H1 (cell line): Measurements from ENCODE around the gene GLTP. TPM values are rescaled to one million over a fixed set of nuclear protein-coding genes. Genes with fewer than 3 reads are reported as not detected.
A peak's percentile ranks its signal among the peaks of the same experiment; 100 is the strongest.

Experiments used
- CTCF ChIA-PET: fragments of 300-600 bp; sonication (Branson Sonifier 250); formaldehyde crosslinking; loops from one replicate; lab custom pipeline; 2021; ENCODE audit not compliant: partially characterized antibody; lab: Charles Lee
- POLR2A ChIA-PET: fragments of 300-600 bp; sonication (Branson Sonifier 250); formaldehyde crosslinking; loops from one replicate; lab custom pipeline; 2021; ENCODE audit warnings: inconsistent platforms; ENCODE audit not compliant: partially characterized antibody; lab: Charles Lee
- DNase-seq, 2 experiments: peaks; one replicate each; pipeline versions ENCODE4 v3.0.0 to v3.0.0-alpha.2; 2010 to 2022; ENCODE audit warnings: low spot score in 2 of 2, low read depth in 1 of 2, mixed read lengths in 1 of 2
- FAIRE-seq: peaks from 2 replicates; lab custom pipeline; 2011; peaks lifted over from hg19 to GRCh38; lab: Jason Lieb, UNC
- H2AFZ ChIP-seq: 2 replicates; pipeline ENCODE4 v1.8.1; 2012; ENCODE audit warnings: low read length, inconsistent platforms
- H2AK5ac ChIP-seq: 2 replicates; pipeline ENCODE4 v1.6.1; 2013; ENCODE audit warnings: low read depth, low read length
- H2BK120ac ChIP-seq: replicated peaks from 2 replicates; pipeline ENCODE3; 2013; ENCODE audit warnings: low read depth, low read length, inconsistent platforms
- H2BK12ac ChIP-seq: 2 replicates; pipeline ENCODE4 v1.6.1; 2013; ENCODE audit warnings: low read depth, low read length
- H2BK15ac ChIP-seq: 2 replicates; pipeline ENCODE4 v1.6.1; 2013; ENCODE audit warnings: low read length
- H2BK20ac ChIP-seq: 2 replicates; pipeline ENCODE4 v1.6.1; 2013; ENCODE audit warnings: low read length
- H2BK5ac ChIP-seq: 2 replicates; pipeline ENCODE4 v1.6.1; 2013; ENCODE audit warnings: low read depth, low read length
- H3K14ac ChIP-seq: 2 replicates; pipeline ENCODE4 v1.6.1; 2013; ENCODE audit warnings: inconsistent platforms; ENCODE audit not compliant: insufficient read length
- H3K18ac ChIP-seq: 2 replicates; pipeline ENCODE4 v1.6.1; 2013; ENCODE audit warnings: low read length; ENCODE audit errors: extremely low read depth
- H3K23ac ChIP-seq: 2 replicates; pipeline ENCODE4 v1.6.1; 2013; ENCODE audit warnings: inconsistent platforms; ENCODE audit not compliant: insufficient read length
- H3K23me2 ChIP-seq: 2 replicates; pipeline ENCODE4 v1.6.1; 2013; ENCODE audit warnings: low read depth, low read length
- H3K27ac ChIP-seq: 2 replicates; pipeline ENCODE4 v1.6.1; 2011; ENCODE audit warnings: low read depth, low read length, inconsistent platforms
- H3K27me3 ChIP-seq, 4 experiments: replicated peaks in 1 of 4; 1 replicate in 1 of 4; 2 replicates in 3 of 4; pipeline versions ENCODE4 v1.6.1 to v1.8.1; 2011 to 2013; ENCODE audit warnings: low read length in 3 of 4, mild to moderate bottlenecking in 3 of 4, inconsistent platforms in 2 of 4, mixed read lengths in 2 of 4, moderate library complexity in 1 of 4; ENCODE audit not compliant: control insufficient read depth in 3 of 4, insufficient read depth in 3 of 4; ENCODE audit errors: extremely low read depth in 1 of 4
- H3K36me3 ChIP-seq, 4 experiments: 2 replicates each; pipeline versions ENCODE4 v1.6.1 to v1.8.1; 2011 to 2013; ENCODE audit warnings: mild to moderate bottlenecking in 4 of 4, low read length in 3 of 4, moderate library complexity in 2 of 4, control low read depth in 1 of 4, inconsistent platforms in 1 of 4; ENCODE audit not compliant: insufficient read depth in 4 of 4, control insufficient read depth in 2 of 4
- H3K4ac ChIP-seq: replicated peaks from 2 replicates; pipeline ENCODE3; 2013; ENCODE audit warnings: low read length, low read depth, mixed read lengths, inconsistent platforms; ENCODE audit not compliant: insufficient read length
- H3K4me1 ChIP-seq, 4 experiments: replicated peaks in 1 of 4; 1 replicate in 1 of 4; 2 replicates in 3 of 4; pipeline versions ENCODE4 v1.6.1 to v1.8.1; 2011 to 2013; ENCODE audit warnings: low read length in 3 of 4, inconsistent platforms in 2 of 4, mixed read lengths in 1 of 4; ENCODE audit not compliant: insufficient read depth in 4 of 4, control insufficient read depth in 3 of 4
- H3K4me2 ChIP-seq, 2 experiments: 2 replicates each; pipeline versions ENCODE4 v1.6.1 to v1.8.1; 2011 to 2013; ENCODE audit warnings: low read depth in 2 of 2, low read length in 2 of 2, control low read depth in 1 of 2, inconsistent platforms in 1 of 2, mild to moderate bottlenecking in 1 of 2; ENCODE audit not compliant: insufficient read depth in 1 of 2
- H3K4me3 ChIP-seq, 4 experiments: fragments of 200-600, 300-600 bp in 1 of 4; sonication (generic), shearing (Covaris generic), sonication (Bioruptor Twin) in 1 of 4; 2 replicates each; pipeline versions ENCODE4 v1.5.1 to v1.8.1; 2011 to 2016; ENCODE audit warnings: low read length in 4 of 4, low read depth in 3 of 4, control low read depth in 2 of 4, inconsistent platforms in 2 of 4, mild to moderate bottlenecking in 2 of 4, mixed read lengths in 1 of 4, moderate library complexity in 1 of 4; ENCODE audit not compliant: insufficient read depth in 2 of 4; ENCODE audit errors: extremely low read depth in 1 of 4
- H3K56ac ChIP-seq: replicated peaks from 2 replicates; pipeline ENCODE3; 2013; ENCODE audit warnings: low read depth, mild to moderate bottlenecking, mixed read lengths, low read length, inconsistent platforms; ENCODE audit not compliant: insufficient read length
- H3K79me1 ChIP-seq: 2 replicates; pipeline ENCODE4 v1.6.1; 2013; ENCODE audit warnings: low read depth, low read length, control low read depth
- H3K79me2 ChIP-seq, 2 experiments: 2 replicates each; pipeline versions ENCODE4 v1.6.1 to v1.8.1; 2012 to 2013; ENCODE audit warnings: low read length in 2 of 2, mild to moderate bottlenecking in 2 of 2, inconsistent platforms in 1 of 2; ENCODE audit not compliant: insufficient read depth in 2 of 2, control insufficient read depth in 1 of 2
- H3K9ac ChIP-seq, 4 experiments: replicated peaks in 1 of 4; 1 replicate in 1 of 4; 2 replicates in 3 of 4; pipeline versions ENCODE4 v1.6.1 to v1.8.1; 2011 to 2013; ENCODE audit warnings: low read depth in 3 of 4, low read length in 3 of 4, control low read depth in 2 of 4, mild to moderate bottlenecking in 2 of 4, moderate library complexity in 2 of 4, inconsistent platforms in 1 of 4; ENCODE audit errors: extremely low read depth in 1 of 4
- H3K9me3 ChIP-seq, 2 experiments: 2 replicates each; pipeline versions ENCODE4 v1.6.1 to v1.8.1; 2012 to 2013; ENCODE audit warnings: mild to moderate bottlenecking in 2 of 2, moderate library complexity in 2 of 2, control low read depth in 1 of 2, inconsistent platforms in 1 of 2, low read depth in 1 of 2, low read length in 1 of 2, mixed read lengths in 1 of 2; ENCODE audit not compliant: insufficient read depth in 2 of 2
- H4K20me1 ChIP-seq, 2 experiments: replicated peaks in 1 of 2; 2 replicates each; pipeline versions ENCODE3 to v1.8.1; 2011 to 2013; ENCODE audit warnings: inconsistent platforms in 2 of 2, low read length in 2 of 2, mild to moderate bottlenecking in 1 of 2; ENCODE audit not compliant: insufficient read depth in 2 of 2, control insufficient read depth in 1 of 2
- H4K5ac ChIP-seq: 2 replicates; pipeline ENCODE4 v1.6.1; 2013; ENCODE audit warnings: low read length, low read depth, mixed read lengths, inconsistent platforms; ENCODE audit not compliant: insufficient read length
- H4K8ac ChIP-seq: 2 replicates; pipeline ENCODE4 v1.8.0; 2013; ENCODE audit warnings: mild to moderate bottlenecking, moderate library complexity, low read length, inconsistent platforms; ENCODE audit not compliant: insufficient read depth; ENCODE audit errors: extremely low read depth
- H4K91ac ChIP-seq: replicated peaks from 2 replicates; pipeline ENCODE3; 2013; ENCODE audit warnings: low read length, mixed read lengths, inconsistent platforms; ENCODE audit not compliant: insufficient read length
- ASH2L ChIP-seq: fragments of 200-600, 300-600 bp; sonication (generic); IDR thresholded peaks from one replicate; pipeline ENCODE4 v1.7.1; 2017; ENCODE audit warnings: low read length
- EGR1 ChIP-seq: IDR thresholded peaks from 2 replicates; pipeline ENCODE4 v1.6.1; 2011; ENCODE audit warnings: low read depth, low read length, borderline replicate concordance
- GTF2F1 ChIP-seq: IDR thresholded peaks from 2 replicates; pipeline ENCODE4 v1.6.1; 2012; ENCODE audit warnings: low read depth, low read length, improper control_type of control experiment, borderline replicate concordance
- JUN ChIP-seq: IDR thresholded peaks from 2 replicates; pipeline ENCODE4 v1.6.1; 2011; ENCODE audit warnings: low read depth, mild to moderate bottlenecking, improper control_type of control experiment, low read length
- JUND ChIP-seq: IDR thresholded peaks from 2 replicates; pipeline ENCODE4 v1.6.1; 2011; ENCODE audit warnings: mild to moderate bottlenecking, improper control_type of control experiment, low read length
- MAFK ChIP-seq: IDR thresholded peaks from 2 replicates; pipeline ENCODE4 v1.6.1; 2012; ENCODE audit warnings: low read depth, mild to moderate bottlenecking, improper control_type of control experiment, low read length
- NRF1 ChIP-seq: IDR thresholded peaks from 2 replicates; pipeline ENCODE4 v1.6.1; 2011; ENCODE audit warnings: mild to moderate bottlenecking, low read depth, low read length, improper control_type of control experiment
- POLR2A ChIP-seq, 2 experiments: IDR thresholded peaks; 1 replicate in 1 of 2; 2 replicates in 1 of 2; pipeline ENCODE4 v1.6.1; 2011; ENCODE audit warnings: low read depth in 2 of 2, low read length in 2 of 2, mild to moderate bottlenecking in 2 of 2; ENCODE audit errors: control extremely low read depth in 1 of 2
- RBBP5 ChIP-seq: IDR thresholded peaks from 2 replicates; pipeline ENCODE4 v1.7.1; 2012; ENCODE audit warnings: low read depth, mild to moderate bottlenecking, inconsistent platforms, low read length, moderate library complexity, borderline replicate concordance
- USF2 ChIP-seq: IDR thresholded peaks from 2 replicates; pipeline ENCODE4 v1.6.1; 2011; ENCODE audit warnings: low read length, improper control_type of control experiment
- ZNF274 ChIP-seq: IDR thresholded peaks from 2 replicates; pipeline ENCODE4 v1.7.0; 2012; ENCODE audit warnings: low read length, borderline replicate concordance; ENCODE audit errors: extremely low read depth
- whole genome bisulfite sequencing, 2 experiments: shearing (Covaris generic) in 1 of 2; methylation state at CpG; one replicate each; pipeline versions ENCODE4 v1.1.6 to v1.1.7; 2013 to 2015; ENCODE audit warnings: low lambda C conversion rate in 2 of 2, mixed read lengths in 2 of 2, inconsistent platforms in 1 of 2, low coverage in 1 of 2, missing lambda C conversion rate in 1 of 2; ENCODE audit not compliant: insufficient replicate concordance in 2 of 2, insufficient coverage in 1 of 2, insufficient read length in 1 of 2; ENCODE audit errors: extremely low coverage in 1 of 2, missing lambda C conversion rate in 1 of 2; 5-methylcytosine and 5-hydroxymethylcytosine counted together
- polyA plus RNA-seq, 7 experiments: library from polyadenylated mRNA; depleted of rRNA in 3 of 7; stranded (reverse) in 5 of 7; unstranded in 2 of 7; fragments of >200 nt in 5 of 7; fragments of 200-250 nt in 2 of 7; gene quantifications; 1 replicate in 5 of 7; 2 replicates in 1 of 7; 4 replicates in 1 of 7; pipeline versions ENCODE4 v1.2.1 to v1.2.3, GENCODE V29; 2011 to 2013; ENCODE audit warnings: missing spikeins in 2 of 7, mixed read lengths in 2 of 7
- total RNA-seq: library from RNA; stranded (reverse); fragmentation: NEBNext Ultra II Directional; extraction: Animal tissue kit (Norgen Biotek cat#: 25700); gene quantifications from 2 replicates; pipeline ENCODE4 v1.2.1, GENCODE V29; 2021

GLTP gene
- total and polyA plus RNA-seq, 2 of the 8 experiments (the other 6 are each of a cell fraction or from before 2014, with no cell fraction given) = 9.8 to 26.1 TPM

DNA sequence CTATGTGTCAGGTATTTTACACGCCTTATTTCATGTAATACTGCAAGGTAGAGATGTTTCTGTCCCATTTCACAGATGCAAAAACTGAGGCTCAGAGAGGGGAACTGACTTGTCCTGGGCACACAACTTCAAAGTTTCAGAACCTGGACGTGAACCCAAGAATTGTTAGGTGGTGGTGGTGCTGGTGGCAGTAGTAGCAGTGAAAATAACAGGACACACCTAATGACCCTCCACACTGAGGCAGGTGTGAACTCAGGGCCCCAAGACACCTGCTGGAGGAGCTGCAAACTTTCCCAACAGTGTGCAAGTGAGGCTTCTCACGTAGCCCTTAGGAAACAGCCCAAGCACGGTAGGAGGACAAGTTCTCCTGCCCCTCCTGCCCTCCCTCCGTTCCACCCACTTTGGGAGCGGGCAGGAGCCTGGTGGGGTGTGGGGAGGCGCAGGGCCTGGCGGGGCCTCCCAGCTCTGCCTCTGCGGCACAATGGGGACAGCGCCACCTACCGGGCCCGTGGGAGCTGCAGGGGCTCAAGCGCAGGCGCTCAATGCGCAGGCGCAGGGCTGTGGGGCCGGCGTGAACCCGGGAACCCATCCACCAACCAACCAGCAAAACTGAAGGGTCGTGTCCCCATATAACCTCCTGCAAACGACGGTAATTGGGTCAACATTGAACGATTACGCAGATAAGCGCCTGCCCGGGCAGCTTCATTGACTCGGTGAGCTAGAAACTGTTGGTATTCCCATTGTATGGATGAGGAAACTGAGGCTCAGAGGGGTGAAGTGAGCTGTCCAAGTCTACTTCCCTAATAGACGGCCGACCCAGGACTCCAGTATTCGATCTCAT is 35.1 kb downstream of the GLTP start:
- H2BK5ac ChIP-seq = no peak overlapping the region
- H2AFZ ChIP-seq = peak overlapping the region; percentile 91
- H3K56ac ChIP-seq = no peak overlapping the region
- peak overlapping the region in 1 of 4 experiments; percentile 43; a peak in 2 of 8 replicates for H3K4me3 ChIP-seq
- POLR2A ChIA-PET = interaction anchor here (0.8 to 1.7 kb wide), 2 partner anchors 14 to 33 kb away, joined by 3 to 4 read pairs; no protein-coding TSS in a partner anchor
- no peak overlapping the region for H3K23ac ChIP-seq
- CTCF ChIA-PET = interaction anchor here (0.6 to 10.9 kb wide), 41 partner anchors 11 to 446 kb away, joined by 3 to 183 read pairs (median 4); partner anchors contain the start of gene TRPV4
- no peak overlapping the region for H2BK120ac ChIP-seq
- H3K4ac ChIP-seq = no peak overlapping the region
- H4K20me1 ChIP-seq = no peaks in the 10 kb centered on the region
- H4K91ac ChIP-seq = peak overlapping the region; percentile 80
- no peak overlapping the region for H2BK20ac ChIP-seq
- peak; percentile 69 to 99 for DNase-seq
- H3K9ac ChIP-seq = no peak overlapping the region
- H2BK12ac ChIP-seq = no peak overlapping the region
- H3K36me3 ChIP-seq = no peaks in the 10 kb centered on the region
- H3K14ac ChIP-seq = no peak overlapping the region
- peak overlapping the region; percentile 69 for H4K8ac ChIP-seq
- H3K9me3 ChIP-seq = no peaks in the 10 kb centered on the region
- no peak overlapping the region for H2BK15ac ChIP-seq
- no peaks in the 10 kb centered on the region for H3K23me2 ChIP-seq
- no peak overlapping the region for H2AK5ac ChIP-seq
- H3K4me1 ChIP-seq = peaks cover 0 to 4% (median 2%) of the 10 kb centered on the region in 4 experiments; a peak in 5 of 7 replicates
- WGBS, 2 experiments = 17% methylated on average over 30 of the region's 30 CpGs; no CpG with 5 or more reads in 1 of the 2 experiments
- H3K79me1 ChIP-seq = no peaks in the 10 kb centered on the region
- peak overlapping the region in 1 of 2 experiments; percentile 57; a peak in 3 of 4 replicates for H3K4me2 ChIP-seq
- no peak for FAIRE-seq
- H3K27ac ChIP-seq = no peak overlapping the region
- no peaks in the 10 kb centered on the region for H3K27me3 ChIP-seq
- no peak overlapping the region for H4K5ac ChIP-seq
- H3K18ac ChIP-seq = no peak overlapping the region
- H3K79me2 ChIP-seq = no peaks in the 10 kb centered on the region
- TF ChIP-seq EGR1 (no peak), POLR2A (IDR thresholded peaks at IDR 0.05; ENCODE audit: control extremely low read depth in 1 of 2, low read depth in 2 of 2, low read length in 2 of 2) (no peak), JUND (no peak), JUN (no peak), USF2 (no peak), NRF1 (peak; percentile 94), MAFK (no peak), ASH2L (no peak), RBBP5 (no peak), ZNF274 (no peak), GTF2F1 (no peak)
